ENCODE data around the gene NPY4R. TPM values are rescaled to one million over a fixed set of nuclear protein-coding genes. Genes with fewer than 3 reads are reported as not detected.
"Not testable (repeated sequence)": the region's sequence is repeated elsewhere in the genome, so short reads cannot be mapped to it uniquely, and the experiment has no call there.

NPY4R gene
- total RNA-seq, 1 experiment from 2014 or later = not detected

GRCh38 chr10:46423550-46423949, 42.2 kb downstream of the NPY4R start:
- H3K4me1 ChIP-seq; H3K4me3 ChIP-seq; H3K27me3 ChIP-seq; H3K27ac ChIP-seq; H3K36me3 ChIP-seq; H3K9me3 ChIP-seq (replicated peaks); DNase-seq: not testable (repeated sequence)

GRCh38 chr10:46419570-46420379, 46.0 kb downstream of the NPY4R start:
- H3K27me3 ChIP-seq, DNase-seq: not testable (repeated sequence)

GRCh38 chr10:46418283-46418682, 47.5 kb downstream of the NPY4R start:
- not testable (repeated sequence) for H3K4me1 ChIP-seq; H3K27ac ChIP-seq; H3K36me3 ChIP-seq; H3K4me3 ChIP-seq; DNase-seq; H3K27me3 ChIP-seq; H3K9me3 ChIP-seq (replicated peaks)

More at GRCh38 chr10:46419570-46420379, 46.0 kb downstream of the NPY4R start:
- H3K4me1 ChIP-seq; H3K27ac ChIP-seq; H3K4me3 ChIP-seq; H3K36me3 ChIP-seq; H3K9me3 ChIP-seq (replicated peaks): not testable (repeated sequence)

- H3K4me1 ChIP-seq; H3K27me3 ChIP-seq; H3K9me3 ChIP-seq (replicated peaks); H3K27ac ChIP-seq; H3K4me3 ChIP-seq; H3K36me3 ChIP-seq; DNase-seq: not testable (repeated sequence)
Observed at GRCh38 chr10:46415291-46415690, 50.5 kb downstream of the NPY4R start.

GRCh38 chr10:46412665-46413064, 53.1 kb downstream of the NPY4R start:
- DNase-seq; H3K27me3 ChIP-seq; H3K4me1 ChIP-seq; H3K27ac ChIP-seq; H3K4me3 ChIP-seq; H3K36me3 ChIP-seq; H3K9me3 ChIP-seq (replicated peaks): not testable (repeated sequence)

- H3K9me3 ChIP-seq (replicated peaks); DNase-seq; H3K36me3 ChIP-seq; H3K27ac ChIP-seq; H3K4me3 ChIP-seq; H3K27me3 ChIP-seq; H3K4me1 ChIP-seq: not testable (repeated sequence)
Observed at GRCh38 chr10:46411123-46411522, 54.6 kb downstream of the NPY4R start.

Other genes starting within 250 kb of the NPY4R start
- gene ANTXRL, start 179.0 kb downstream of the NPY4R start, total RNA-seq (2014; rRNA removed; shearing (Covaris generic)) = not detected in 2 replicates
- not detected in 2 replicates for gene ANXA8L1, start 90.2 kb downstream of the NPY4R start, total RNA-seq (2014; rRNA removed; shearing (Covaris generic))
- not detected in 2 replicates for gene GPRIN2, start 90.7 kb upstream of the NPY4R start, total RNA-seq (2014; rRNA removed; shearing (Covaris generic))
- 0.08 TPM in 1 of 2 replicates, not detected in the other for gene SYT15, start 113.2 kb upstream of the NPY4R start, total RNA-seq (2014; rRNA removed; shearing (Covaris generic))

Measured in SJCRH30 (cell line).